Measurements from ENCODE around the gene LRRC8D.

The LRRC8D gene

GRCh38 chr1:89807983-89808382 lies 12.8 kb upstream of the LRRC8D start:
- DNase-seq, result no peak

- DNase-seq, result no peak
These were observed 12.3 kb upstream of the LRRC8D start for GRCh38 chr1:89808441-89809117.

- no peak for DNase-seq
These were observed 11.3 kb upstream of the LRRC8D start for GRCh38 chr1:89809556-89809955.

- no peak for DNase-seq
These were observed 10.5 kb upstream of the LRRC8D start for GRCh38 chr1:89810302-89810701.

GRCh38 chr1:89810880-89811279 lies 10.0 kb upstream of the LRRC8D start:
- no peak for DNase-seq

GRCh38 chr1:89812992-89813391 lies 7.8 kb upstream of the LRRC8D start:
- DNase-seq, result no peak

DNA sequence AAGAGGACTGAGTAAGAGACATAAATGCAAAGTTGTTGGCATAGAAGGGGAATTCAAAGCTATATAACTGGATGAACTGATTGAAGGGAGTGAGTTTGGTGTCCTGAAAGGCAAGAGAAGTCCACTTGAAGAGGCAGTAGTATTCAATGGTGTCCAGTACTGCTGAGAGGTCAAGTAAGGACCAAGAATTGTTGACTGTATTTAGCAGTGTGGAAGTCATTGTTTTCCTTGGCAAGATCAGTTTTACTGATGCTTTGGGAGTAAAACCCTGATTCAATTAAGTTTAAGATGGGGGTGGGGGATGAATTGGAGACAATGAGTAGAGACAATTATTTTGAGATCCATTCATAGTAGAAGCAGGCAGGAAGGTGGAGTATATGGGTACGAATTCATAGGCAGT lies 5.8 kb upstream of the LRRC8D start:
- DNase-seq, result no peak

DNA sequence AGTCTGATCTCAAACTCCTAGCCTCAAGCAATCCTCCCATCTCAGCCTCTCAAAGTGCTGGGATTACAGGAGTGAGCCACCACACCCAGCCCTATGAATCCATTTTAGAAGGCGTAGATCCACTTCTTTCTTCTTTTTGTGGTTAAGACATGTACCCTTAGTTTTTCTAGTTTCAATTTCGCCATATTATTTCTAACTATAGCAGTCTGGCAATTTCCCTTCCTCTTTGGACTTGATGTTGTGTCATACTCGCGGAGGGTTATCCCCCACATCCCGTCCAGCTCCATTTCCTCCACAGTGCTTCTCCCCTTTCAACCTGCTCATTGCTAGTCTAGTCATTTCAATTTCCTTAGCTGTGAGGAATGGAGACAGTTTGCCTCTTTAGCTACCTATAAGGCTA lies 5.2 kb upstream of the LRRC8D start:
- no peak for DNase-seq

- DNase-seq, result no peak
These were observed 4.5 kb upstream of the LRRC8D start for GRCh38 chr1:89816366-89816765.

GRCh38 chr1:89821322-89822108 lies 683 bp downstream of the LRRC8D start:
- DNase-seq, result peak; percentile 64

- DNase-seq, result no peak
These were observed 1.5 kb downstream of the LRRC8D start for GRCh38 chr1:89822109-89822962.

DNA sequence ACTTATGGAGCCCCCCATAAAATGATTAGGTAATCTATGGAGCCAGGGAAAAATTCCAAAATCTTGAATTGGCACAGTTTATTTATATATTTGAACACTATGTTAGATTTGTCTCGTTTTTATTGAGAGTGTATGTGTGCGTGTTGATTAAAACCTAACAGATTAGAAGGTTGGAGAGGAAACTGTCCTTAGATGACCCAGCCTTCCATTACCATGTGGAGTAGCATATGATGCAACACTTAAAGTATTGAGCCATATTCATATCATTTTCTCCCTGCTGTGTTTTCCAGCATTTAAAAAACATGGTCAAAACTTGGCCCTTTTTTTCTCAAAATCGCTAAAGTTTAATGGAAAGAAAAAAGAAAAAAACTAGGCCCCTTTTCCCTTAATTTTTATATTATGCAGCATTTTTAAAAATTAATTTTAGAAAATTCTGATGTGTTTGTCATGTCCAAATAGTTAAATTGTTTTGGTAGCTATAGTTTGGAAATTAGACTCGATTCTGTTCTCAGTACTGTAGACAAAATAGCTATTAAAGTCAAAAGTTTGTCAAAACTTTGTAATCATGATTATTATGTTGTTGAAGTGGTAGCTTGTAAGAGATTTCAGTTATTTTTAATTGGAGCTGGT lies 2.3 kb downstream of the LRRC8D start:
- DNase-seq, result no peak

DNA sequence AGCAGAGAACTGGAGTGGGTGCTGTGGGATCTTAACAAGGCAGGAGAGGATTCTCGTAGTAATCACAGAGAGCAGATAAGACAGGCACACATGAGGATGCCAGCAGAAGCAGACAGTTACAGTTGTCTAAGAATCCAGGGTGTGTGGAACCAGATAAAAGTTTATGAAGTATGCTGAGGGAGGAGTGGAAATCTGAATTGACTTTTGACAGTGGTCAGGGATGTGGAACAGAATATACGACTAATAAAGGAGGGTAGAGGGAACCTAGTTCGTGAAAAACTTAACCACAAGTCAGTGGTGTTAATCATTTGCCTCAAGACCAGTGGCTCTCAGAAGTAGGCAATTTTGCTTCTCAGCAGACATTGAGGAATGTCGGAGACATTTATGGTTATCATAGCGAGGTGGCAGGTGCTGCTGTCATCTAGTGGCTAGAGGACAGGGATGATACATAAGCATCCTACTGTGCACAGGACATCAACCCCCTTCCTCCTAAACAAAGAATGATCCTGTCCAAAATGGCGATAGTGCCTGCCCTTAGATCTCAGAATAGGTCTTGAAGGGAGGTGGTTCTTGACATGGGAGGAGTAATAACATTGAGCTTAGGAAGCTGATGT lies 3.0 kb downstream of the LRRC8D start:
- DNase-seq, result no peak

GRCh38 chr1:89826594-89826993 lies 5.8 kb downstream of the LRRC8D start:
- DNase-seq, result no peak

GRCh38 chr1:89827330-89827729 lies 6.5 kb downstream of the LRRC8D start:
- no peak for DNase-seq

DNA sequence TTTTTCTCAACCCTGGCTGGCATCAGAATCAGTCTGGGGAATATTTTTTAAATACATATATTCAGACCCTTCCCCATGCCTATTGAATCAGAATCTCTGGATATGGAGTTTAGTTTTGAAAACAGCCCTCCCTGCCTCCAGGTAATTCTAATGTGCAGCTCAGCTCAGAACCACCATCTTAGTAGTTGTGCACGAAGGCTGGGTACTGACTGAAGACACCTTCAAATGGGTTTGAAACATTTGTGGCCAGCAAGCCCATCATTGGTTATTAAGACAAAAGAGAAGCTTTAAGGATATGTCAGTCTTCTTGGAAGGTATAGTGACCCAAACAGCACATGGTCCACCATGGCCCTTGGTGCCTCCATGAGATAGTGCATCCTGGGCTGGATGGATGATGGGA lies 7.1 kb downstream of the LRRC8D start:
- no peak for DNase-seq

- DNase-seq, result no peak
These were observed 8.4 kb downstream of the LRRC8D start for GRCh38 chr1:89829186-89829585.

DNA sequence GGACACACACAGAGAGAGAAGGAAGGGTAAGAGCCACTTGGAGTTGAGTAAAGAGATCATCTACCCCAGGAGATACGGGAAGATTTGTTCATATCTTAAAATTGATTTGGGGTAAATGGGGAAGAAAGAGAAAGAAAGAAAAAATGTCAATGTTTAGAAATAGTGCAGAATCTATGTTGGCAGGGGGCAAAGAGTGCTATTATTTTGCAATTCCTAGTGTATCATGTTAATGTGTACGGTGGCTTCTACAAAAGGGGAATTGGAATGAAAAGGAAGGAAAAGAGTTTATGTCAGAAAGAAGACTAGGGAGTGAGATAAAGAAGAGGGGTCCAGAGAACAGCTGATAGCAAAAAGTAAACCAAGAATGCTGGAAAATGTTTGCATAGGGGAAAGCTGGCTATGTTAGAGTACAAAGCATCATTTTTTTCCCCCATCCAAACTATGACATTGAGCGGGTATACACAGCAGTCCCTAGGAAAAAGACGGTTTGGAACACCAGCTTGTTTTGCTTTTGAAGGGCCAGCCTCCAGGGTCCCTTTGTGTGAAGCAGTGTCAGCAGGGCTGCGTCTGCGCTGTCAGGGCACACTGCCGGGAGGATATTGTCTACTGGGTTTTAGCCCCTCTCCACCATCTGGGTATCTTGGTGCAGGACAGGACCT lies 10.8 kb downstream of the LRRC8D start:
- no peak for DNase-seq

DNA sequence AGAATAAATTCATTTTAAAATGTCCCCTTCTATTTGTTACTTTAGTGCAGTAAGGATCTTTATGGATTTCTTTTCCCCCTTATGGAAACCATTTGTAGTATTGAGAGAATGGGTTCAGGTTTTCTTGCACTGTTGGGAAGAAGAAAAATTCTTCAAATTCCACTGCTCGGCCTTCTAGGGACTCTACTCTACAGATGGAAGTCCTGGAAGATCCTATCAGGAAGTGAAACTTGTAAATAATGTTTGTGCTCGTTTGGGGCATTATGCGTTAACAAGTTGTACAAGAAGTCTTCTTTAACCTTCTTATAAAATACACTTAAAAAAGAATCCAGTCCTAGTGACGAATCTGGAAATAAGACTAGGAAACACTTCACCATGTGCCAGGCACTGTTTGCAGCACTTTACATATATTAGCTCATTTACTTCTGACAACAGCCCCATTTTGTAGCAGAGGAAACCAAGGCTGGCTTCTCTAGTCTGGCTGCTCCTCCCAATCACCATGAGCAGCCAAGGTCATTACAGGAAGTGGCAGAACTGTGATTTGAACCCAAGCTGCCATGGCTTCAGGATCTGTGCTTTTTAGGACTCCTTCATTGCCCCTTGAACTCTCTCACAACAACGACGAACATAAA lies 11.8 kb downstream of the LRRC8D start:
- DNase-seq, result no peak

- no peak for DNase-seq
These were observed 12.6 kb downstream of the LRRC8D start for GRCh38 chr1:89833183-89834082.

Data from stimulated activated CD4-positive, alpha-beta T cell treated with anti-CD3 and anti-CD28 coated beads, Interleukin-12 subunit alpha, Interleukin-12 subunit beta, amount 100 ng/mL, for 4 hours (primary cell).